CD4-positive, alpha-beta T cell (primary cell): Measurements from ENCODE around the gene SLC27A4. TPM values are rescaled to one million over a fixed set of nuclear protein-coding genes. Genes with fewer than 3 reads are reported as not detected.

Source experiments
- ATAC-seq: fragments of 200-7000 bp; cut with Tn5 transposase; one replicate; pipeline ENCODE4 v1.10.0; 2022; ENCODE audit warnings: mild to moderate bottlenecking; ENCODE audit not compliant: poor library complexity
- CTCF ChIA-PET: fragments of 350-600 bp; sonication (Branson Sonifier 250); formaldehyde crosslinking; loops from one replicate; lab custom pipeline; 2021; ENCODE audit warnings: antibody characterized with exemption, inconsistent platforms; lab: Charles Lee
- POLR2A ChIA-PET: fragments of 350-600 bp; sonication (Branson Sonifier 250); formaldehyde crosslinking; loops from one replicate; lab custom pipeline; 2021; ENCODE audit warnings: antibody characterized with exemption, inconsistent platforms; lab: Charles Lee
- DNase-seq, 14 experiments: peaks; one replicate each; pipeline ENCODE4 v3.0.0-alpha.2; 2013 to 2020; ENCODE audit warnings: mixed read lengths in 2 of 14
- H3K27ac ChIP-seq, 2 donors: one replicate each; pipeline versions ENCODE4 v1.5.1 to v1.7.0; 2013; ENCODE audit warnings: low read length in 2 of 2, low read depth in 1 of 2, mild to moderate bottlenecking in 1 of 2
- H3K27me3 ChIP-seq, 2 experiments: 1 replicate in 1 of 2; 2 replicates in 1 of 2; pipeline versions ENCODE4 v1.6.1 to v1.7.0; 2013; ENCODE audit warnings: low read length in 2 of 2, control low read depth in 1 of 2, mild to moderate bottlenecking in 1 of 2, moderate library complexity in 1 of 2; ENCODE audit not compliant: insufficient read depth in 2 of 2, control insufficient read depth in 1 of 2
- H3K36me3 ChIP-seq: one replicate; pipeline ENCODE4 v1.6.1; 2013; ENCODE audit warnings: low read length, control low read depth; ENCODE audit not compliant: insufficient read depth
- H3K4me1 ChIP-seq: one replicate; pipeline ENCODE4 v1.6.1; 2013; ENCODE audit warnings: low read length, control low read depth; ENCODE audit not compliant: insufficient read depth
- H3K4me3 ChIP-seq: one replicate; pipeline ENCODE4 v1.5.1; 2013; ENCODE audit warnings: mild to moderate bottlenecking, low read length, moderate library complexity
- H3K9me3 ChIP-seq, 2 experiments: 1 replicate in 1 of 2; 2 replicates in 1 of 2; pipeline versions ENCODE4 v1.6.1 to v1.7.0; 2013; ENCODE audit warnings: low read length in 2 of 2, mild to moderate bottlenecking in 2 of 2, control low read depth in 1 of 2, moderate library complexity in 1 of 2; ENCODE audit not compliant: control insufficient read depth in 1 of 2, insufficient read depth in 1 of 2
- H3K27ac Mint-ChIP-seq: one replicate; pipeline ENCODE4 v1.8.0; 2020; ENCODE audit warnings: mixed read lengths
- H3K27me3 Mint-ChIP-seq: one replicate; pipeline ENCODE4 v1.8.0; 2021; ENCODE audit warnings: mixed read lengths
- H3K36me3 Mint-ChIP-seq: one replicate; pipeline ENCODE4 v1.8.0; 2021; ENCODE audit warnings: low read depth, mixed read lengths
- H3K4me1 Mint-ChIP-seq: one replicate; pipeline ENCODE4 v1.8.0; 2021; ENCODE audit warnings: low read depth, mixed read lengths
- H3K4me3 Mint-ChIP-seq: one replicate; pipeline ENCODE4 v1.8.0; 2020; ENCODE audit warnings: mild to moderate bottlenecking, mixed read lengths
- H3K9me3 Mint-ChIP-seq: one replicate; pipeline ENCODE4 v1.8.0; 2020; ENCODE audit warnings: mixed read lengths
- intact Hi-C, 2 experiments: fragments of 100-400 bp; cut with DNase I in 1 of 2; cut with micrococcal nuclease in 1 of 2; formaldehyde crosslinking; loops; one replicate each; pipeline versions ENCODE4 v1.15.1 to v1.9.0; 2023 to 2025; cut with DNase I, micrococcal nuclease
- total RNA-seq, 174 experiments: library from RNA in 2 of 174; stranded (reverse) in 2 of 174; gene quantifications; one replicate each; pipeline ENCODE4 v1.2.3 and lab custom pipeline; 2021 to 2026
- TF ChIP-seq, protein P1 (sequence below): fragments of 200-600 bp; IDR thresholded peaks from one replicate; pipeline ENCODE4 v1.8.0; 2022; ENCODE audit warnings: antibody characterized with exemption, mild to moderate bottlenecking

The SLC27A4 gene
- total RNA-seq, 2 experiments from 2014 or later, result 2.2 to 3.1 TPM

GRCh38 chr9:128362774-128363173 lies 22.4 kb downstream of the SLC27A4 start:
- H3K4me3 Mint-ChIP-seq, result no peak overlapping the region
- ATAC-seq, result no peak
- Histone ChIP-seq H3K4me1 (peaks cover 23% of the 10 kb centered on the region), H3K27ac (no peak overlapping the region), H3K27me3 (no peaks in the 10 kb centered on the region), H3K4me3 (no peak overlapping the region), H3K9me3 (no peaks in the 10 kb centered on the region), H3K36me3 (no peaks in the 10 kb centered on the region)
- H3K36me3 Mint-ChIP-seq, result no peaks in the 10 kb centered on the region
- TF ChIP-seq, protein P1, sequence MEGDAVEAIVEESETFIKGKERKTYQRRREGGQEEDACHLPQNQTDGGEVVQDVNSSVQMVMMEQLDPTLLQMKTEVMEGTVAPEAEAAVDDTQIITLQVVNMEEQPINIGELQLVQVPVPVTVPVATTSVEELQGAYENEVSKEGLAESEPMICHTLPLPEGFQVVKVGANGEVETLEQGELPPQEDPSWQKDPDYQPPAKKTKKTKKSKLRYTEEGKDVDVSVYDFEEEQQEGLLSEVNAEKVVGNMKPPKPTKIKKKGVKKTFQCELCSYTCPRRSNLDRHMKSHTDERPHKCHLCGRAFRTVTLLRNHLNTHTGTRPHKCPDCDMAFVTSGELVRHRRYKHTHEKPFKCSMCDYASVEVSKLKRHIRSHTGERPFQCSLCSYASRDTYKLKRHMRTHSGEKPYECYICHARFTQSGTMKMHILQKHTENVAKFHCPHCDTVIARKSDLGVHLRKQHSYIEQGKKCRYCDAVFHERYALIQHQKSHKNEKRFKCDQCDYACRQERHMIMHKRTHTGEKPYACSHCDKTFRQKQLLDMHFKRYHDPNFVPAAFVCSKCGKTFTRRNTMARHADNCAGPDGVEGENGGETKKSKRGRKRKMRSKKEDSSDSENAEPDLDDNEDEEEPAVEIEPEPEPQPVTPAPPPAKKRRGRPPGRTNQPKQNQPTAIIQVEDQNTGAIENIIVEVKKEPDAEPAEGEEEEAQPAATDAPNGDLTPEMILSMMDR, result no peak
- CTCF ChIA-PET, result interaction anchor here (0.6 to 2.8 kb wide), 16 partner anchors 8 to 172 kb away, joined by 3 to 27 read pairs (median 5); partner anchors contain the start of genes CERCAM, CIZ1, ODF2 and SLC27A4
- peak in 1 of 14 experiments; percentile 9 for DNase-seq
- no peaks in the 10 kb centered on the region for H3K27me3 Mint-ChIP-seq
- no peak overlapping the region for H3K27ac Mint-ChIP-seq
- H3K9me3 Mint-ChIP-seq, result no peaks in the 10 kb centered on the region
- intact Hi-C loops, result loop anchor here (1.0 to 5.0 kb wide), 4 partner anchors 9 to 76 kb away; partner anchors contain the start of gene URM1 (in 1 of the 2)
- peaks cover 14% of the 10 kb centered on the region for H3K4me1 Mint-ChIP-seq
- POLR2A ChIA-PET, result interaction anchor here (1.3 to 3.2 kb wide), 4 partner anchors 8 to 142 kb away, joined by 3 to 30 read pairs (median 6); partner anchors contain the start of gene URM1

- Histone ChIP-seq H3K27me3 (no peaks in the 10 kb centered on the region), H3K4me3 (no peak overlapping the region), H3K9me3 (no peaks in the 10 kb centered on the region), H3K27ac (no peak overlapping the region), H3K4me1 (peaks cover 28% of the 10 kb centered on the region), H3K36me3 (no peaks in the 10 kb centered on the region)
- no peaks in the 10 kb centered on the region for H3K27me3 Mint-ChIP-seq
- no peaks in the 10 kb centered on the region for H3K36me3 Mint-ChIP-seq
- peak overlapping the region; percentile 23 for H3K4me3 Mint-ChIP-seq
- no peaks in the 10 kb centered on the region for H3K9me3 Mint-ChIP-seq
- intact Hi-C loops, result no loop called here
- POLR2A ChIA-PET, result interaction anchor here (0.9 kb wide), 1 partner anchor 90 kb away, joined by 3 read pairs; the partner anchor contains the start of genes GOLGA2 and SWI5
- CTCF ChIA-PET, result no interaction called here
- peaks cover 18% of the 10 kb centered on the region for H3K4me1 Mint-ChIP-seq
- no peak for ATAC-seq
- TF ChIP-seq, protein P1, result no peak
- H3K27ac Mint-ChIP-seq, result no peak overlapping the region
- no peak for DNase-seq
These were observed 25.2 kb downstream of the SLC27A4 start for GRCh38 chr9:128365525-128365924.

- intact Hi-C loops, result no loop called here
- H3K9me3 Mint-ChIP-seq, result no peaks in the 10 kb centered on the region
- Histone ChIP-seq H3K4me3 (no peak overlapping the region), H3K27ac (no peak overlapping the region), H3K36me3 (peaks cover 17% of the 10 kb centered on the region), H3K9me3 (no peaks in the 10 kb centered on the region), H3K27me3 (no peaks in the 10 kb centered on the region), H3K4me1 (peaks cover 31% of the 10 kb centered on the region)
- peaks cover 31% of the 10 kb centered on the region for H3K36me3 Mint-ChIP-seq
- no peaks in the 10 kb centered on the region for H3K27me3 Mint-ChIP-seq
- no peak overlapping the region for H3K27ac Mint-ChIP-seq
- ChIA-PET CTCF (no interaction called here), POLR2A (interaction anchor here (1.4 kb wide), 1 partner anchor 136 kb away, joined by 4 read pairs; the partner anchor contains the start of gene GLE1)
- no peak overlapping the region for H3K4me3 Mint-ChIP-seq
- no peak for DNase-seq
- TF ChIP-seq, protein P1, result no peak
- no peak for ATAC-seq
- H3K4me1 Mint-ChIP-seq, result peaks cover 39% of the 10 kb centered on the region
These were observed 28.8 kb downstream of the SLC27A4 start for GRCh38 chr9:128369024-128369706.
